Measurements from ENCODE around the gene MCM3. TPM values are rescaled to one million over a fixed set of nuclear protein-coding genes. Genes with fewer than 3 reads are reported as not detected.

Gene MCM3
- total RNA-seq, 2 donors from 2014 or later, result 33.6 to 51.1 TPM

DNA sequence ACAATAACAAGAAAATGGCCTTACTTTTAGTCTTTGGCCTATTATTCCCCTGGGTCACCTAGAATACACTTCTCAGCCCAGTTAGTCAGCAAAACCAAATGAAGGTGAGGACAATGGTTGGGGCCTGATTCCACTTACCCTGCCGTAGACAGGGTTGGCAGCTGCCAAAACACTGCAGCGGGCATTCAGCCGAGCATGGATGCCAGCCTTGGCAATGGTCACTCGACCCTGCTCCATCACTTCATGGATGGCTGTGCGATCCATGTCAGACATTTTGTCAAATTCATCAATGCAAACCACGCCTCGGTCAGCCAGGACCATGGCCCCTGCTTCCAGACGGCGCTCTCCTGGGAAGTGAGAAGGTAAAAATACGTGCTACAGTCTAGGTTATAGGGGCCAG, 8.4 kb downstream of the MCM3 start:
- 89% methylated on average over 10 of the region's 10 CpGs for WGBS
- TF ChIP-seq POLR2AphosphoS5 (IDR thresholded peaks at IDR 0.05) (no peak), POLR2A (IDR thresholded peaks at IDR 0.05) (no peak)
- TF ChIP-seq, protein P1, sequence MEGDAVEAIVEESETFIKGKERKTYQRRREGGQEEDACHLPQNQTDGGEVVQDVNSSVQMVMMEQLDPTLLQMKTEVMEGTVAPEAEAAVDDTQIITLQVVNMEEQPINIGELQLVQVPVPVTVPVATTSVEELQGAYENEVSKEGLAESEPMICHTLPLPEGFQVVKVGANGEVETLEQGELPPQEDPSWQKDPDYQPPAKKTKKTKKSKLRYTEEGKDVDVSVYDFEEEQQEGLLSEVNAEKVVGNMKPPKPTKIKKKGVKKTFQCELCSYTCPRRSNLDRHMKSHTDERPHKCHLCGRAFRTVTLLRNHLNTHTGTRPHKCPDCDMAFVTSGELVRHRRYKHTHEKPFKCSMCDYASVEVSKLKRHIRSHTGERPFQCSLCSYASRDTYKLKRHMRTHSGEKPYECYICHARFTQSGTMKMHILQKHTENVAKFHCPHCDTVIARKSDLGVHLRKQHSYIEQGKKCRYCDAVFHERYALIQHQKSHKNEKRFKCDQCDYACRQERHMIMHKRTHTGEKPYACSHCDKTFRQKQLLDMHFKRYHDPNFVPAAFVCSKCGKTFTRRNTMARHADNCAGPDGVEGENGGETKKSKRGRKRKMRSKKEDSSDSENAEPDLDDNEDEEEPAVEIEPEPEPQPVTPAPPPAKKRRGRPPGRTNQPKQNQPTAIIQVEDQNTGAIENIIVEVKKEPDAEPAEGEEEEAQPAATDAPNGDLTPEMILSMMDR (IDR thresholded peaks at IDR 0.05), result no peak
- no peak overlapping the region for H3K27ac ChIP-seq
- H3K36me3 ChIP-seq, result no peaks in the 10 kb centered on the region
- no peaks in the 10 kb centered on the region for H3K27me3 ChIP-seq (replicated peaks; ENCODE audit: insufficient read depth)
- H3K4me1 ChIP-seq (replicated peaks), result no peaks in the 10 kb centered on the region
- no peak overlapping the region for H3K4me3 ChIP-seq
- DNase-seq (ENCODE audit: low spot score), result no peak
- intact Hi-C loops (cut with DNase I), result no loop called here
- H3K9me3 ChIP-seq, result no peaks in the 10 kb centered on the region

DNA sequence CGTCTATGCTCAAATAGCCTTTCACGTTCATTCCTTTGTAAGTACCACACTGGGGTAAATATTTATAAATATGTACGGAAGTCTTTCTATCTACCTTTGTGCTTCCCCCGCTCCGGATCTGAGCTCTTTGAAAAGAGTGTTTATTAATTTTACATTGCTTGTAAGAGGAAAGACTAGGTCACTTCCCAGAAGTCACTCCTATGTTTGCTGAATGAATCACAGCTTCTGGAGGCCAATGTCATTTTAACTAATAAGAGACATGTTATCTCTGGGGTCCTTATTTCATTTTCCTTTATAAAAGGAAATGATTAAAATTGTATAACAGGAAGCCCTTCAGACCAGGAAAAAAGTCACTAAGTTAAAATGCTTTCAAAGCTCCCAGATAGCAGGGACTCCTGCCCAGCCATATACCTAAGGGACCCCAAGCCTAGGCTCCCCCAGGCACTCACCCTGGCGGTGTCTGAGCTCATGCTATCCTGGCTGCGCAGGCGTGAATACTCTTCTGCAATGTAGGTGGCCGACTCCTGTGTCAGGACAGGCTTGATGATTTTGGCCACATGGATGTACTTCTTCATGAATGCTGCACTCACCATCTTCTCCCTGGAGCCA, 12.6 kb downstream of the MCM3 start:
- Histone ChIP-seq H3K4me3 (no peak overlapping the region), H3K9me3 (no peaks in the 10 kb centered on the region), H3K27ac (no peak overlapping the region), H3K36me3 (no peaks in the 10 kb centered on the region), H3K27me3 (replicated peaks; ENCODE audit: insufficient read depth) (no peaks in the 10 kb centered on the region), H3K4me1 (replicated peaks) (no peaks in the 10 kb centered on the region)
- intact Hi-C loops (cut with DNase I), result no loop called here
- 87% methylated on average over 9 of the region's 9 CpGs for WGBS
- TF ChIP-seq, protein P1 (IDR thresholded peaks at IDR 0.05), result no peak
- TF ChIP-seq POLR2AphosphoS5 (IDR thresholded peaks at IDR 0.05) (no peak), POLR2A (IDR thresholded peaks at IDR 0.05) (no peak)
- no peak for DNase-seq (ENCODE audit: low spot score)

DNA sequence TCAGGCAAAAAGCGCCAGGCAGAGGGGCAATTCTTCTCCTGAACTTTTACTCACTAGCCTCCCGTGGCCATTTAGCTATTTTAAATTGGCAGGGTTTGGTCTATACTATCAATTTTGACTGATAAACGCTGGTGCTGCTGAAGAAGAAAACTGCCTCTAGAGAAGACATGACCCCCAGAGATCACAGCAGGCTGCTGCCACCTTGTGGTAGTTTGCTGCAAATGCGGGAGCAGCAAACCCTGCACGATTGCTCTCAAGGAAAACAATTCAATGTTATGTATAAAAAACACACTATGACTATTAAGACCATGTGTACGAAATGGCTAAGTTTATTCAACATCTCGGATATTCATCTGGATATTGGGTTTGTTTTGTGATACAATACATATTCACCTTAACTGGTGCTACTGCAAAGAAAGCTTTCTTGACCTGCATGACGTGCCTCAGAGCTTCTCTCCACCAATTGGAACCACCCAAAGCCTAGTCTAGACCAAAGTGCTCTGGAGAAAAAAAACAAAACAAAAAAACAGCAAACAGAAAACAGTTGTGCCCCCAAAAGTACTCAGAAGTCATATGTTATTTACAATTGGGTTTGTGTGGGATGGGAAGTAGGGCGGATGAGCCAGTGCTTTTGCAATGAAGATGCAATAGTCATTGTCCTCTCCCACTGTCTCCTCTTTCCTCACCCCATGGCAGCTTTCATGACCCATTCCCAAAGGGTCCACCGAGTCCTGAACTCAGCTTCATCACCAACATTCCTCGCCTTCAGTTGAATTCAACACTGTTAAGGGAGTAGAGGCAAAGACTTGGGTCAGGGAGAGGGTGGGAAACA, 20.6 kb downstream of the MCM3 start:
- 52% methylated on average over 11 of the region's 11 CpGs for WGBS
- H3K4me1 ChIP-seq (replicated peaks), result no peaks in the 10 kb centered on the region
- H3K27me3 ChIP-seq (replicated peaks; ENCODE audit: insufficient read depth), result no peaks in the 10 kb centered on the region
- TF ChIP-seq, protein P1 (IDR thresholded peaks at IDR 0.05), result peak; percentile 29 to 73 (median 68)
- no peak for TF ChIP-seq POLR2A (IDR thresholded peaks at IDR 0.05)
- no peak for TF ChIP-seq POLR2AphosphoS5 (IDR thresholded peaks at IDR 0.05)
- no peak overlapping the region for H3K27ac ChIP-seq
- no peaks in the 10 kb centered on the region for H3K9me3 ChIP-seq
- H3K36me3 ChIP-seq, result no peaks in the 10 kb centered on the region
- no peak overlapping the region for H3K4me3 ChIP-seq
- intact Hi-C loops (cut with DNase I), result loop anchor here (10.0 kb wide), 2 partner anchors 99 to 159 kb away; no protein-coding TSS in a partner anchor
- peak; percentile 21 for DNase-seq (ENCODE audit: low spot score)

DNA sequence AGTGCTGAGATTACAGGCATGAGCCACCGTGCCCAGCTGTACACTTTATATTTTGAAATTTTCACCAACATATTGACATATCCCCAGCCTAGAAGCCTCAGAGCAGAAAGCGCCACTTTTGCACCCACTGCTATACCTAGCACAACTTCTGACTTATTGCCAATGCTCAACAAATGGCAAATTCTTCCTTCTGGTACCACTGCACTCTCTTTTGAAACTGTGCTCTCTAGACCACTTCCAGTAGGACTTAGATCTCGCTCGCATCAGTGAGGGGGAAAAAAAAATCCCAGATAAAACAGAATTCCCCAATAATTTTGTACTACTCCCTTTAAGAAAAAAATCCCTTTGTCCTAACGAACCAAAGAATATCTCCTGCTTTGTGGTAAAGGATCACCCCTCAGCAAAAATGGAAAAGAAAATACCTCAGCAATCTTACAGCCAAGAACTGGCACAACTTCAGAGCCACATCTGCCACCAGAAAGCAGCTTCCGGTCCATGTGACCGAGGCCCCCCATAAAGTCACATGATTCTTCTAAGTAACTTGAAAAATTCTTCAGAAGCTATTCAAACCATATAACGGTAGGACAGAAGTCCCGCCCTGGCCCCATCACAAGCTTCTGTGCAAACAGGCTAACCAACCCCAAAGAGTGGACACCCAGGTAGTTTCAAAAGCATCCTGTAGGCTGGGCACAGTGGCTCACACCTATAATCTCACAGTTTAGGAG, 21.8 kb downstream of the MCM3 start:
- Histone ChIP-seq H3K27ac (no peak overlapping the region), H3K4me1 (replicated peaks) (no peaks in the 10 kb centered on the region), H3K4me3 (no peak overlapping the region), H3K9me3 (no peaks in the 10 kb centered on the region), H3K36me3 (no peaks in the 10 kb centered on the region), H3K27me3 (replicated peaks; ENCODE audit: insufficient read depth) (no peaks in the 10 kb centered on the region)
- DNase-seq (ENCODE audit: low spot score), result no peak
- TF ChIP-seq, protein P1 (IDR thresholded peaks at IDR 0.05), result no peak
- TF ChIP-seq POLR2AphosphoS5 (IDR thresholded peaks at IDR 0.05) (no peak), POLR2A (IDR thresholded peaks at IDR 0.05) (no peak)
- intact Hi-C loops (cut with DNase I), result loop anchor here (10.0 kb wide), 2 partner anchors 98 to 158 kb away; no protein-coding TSS in a partner anchor
- 92% methylated on average over 9 of the region's 9 CpGs for WGBS
